Measurements from ENCODE around the gene RNF217.

Gene RNF217

DNA sequence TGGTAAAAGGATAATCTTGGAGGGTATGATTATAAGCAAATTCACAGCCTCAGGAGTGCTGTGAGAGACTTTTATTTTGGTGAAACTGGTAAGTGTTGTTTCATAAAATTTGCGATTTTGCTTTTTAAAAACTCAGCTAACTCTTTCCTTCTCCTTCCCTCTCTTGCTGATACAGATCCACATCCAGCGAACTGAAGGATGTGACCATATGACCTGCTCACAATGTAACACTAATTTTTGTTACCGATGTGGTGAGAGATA is 114.2 kb downstream of the RNF217 start:
- H3K4me3 ChIP-seq (ENCODE audit: low read depth, low read length): no peak overlapping the region
- DNase-seq (ENCODE audit: low read depth): no peak
- TF ChIP-seq CTCF (conservative IDR thresholded peaks at IDR 0.05; ENCODE audit: low read depth, low read length): no peak

DNA sequence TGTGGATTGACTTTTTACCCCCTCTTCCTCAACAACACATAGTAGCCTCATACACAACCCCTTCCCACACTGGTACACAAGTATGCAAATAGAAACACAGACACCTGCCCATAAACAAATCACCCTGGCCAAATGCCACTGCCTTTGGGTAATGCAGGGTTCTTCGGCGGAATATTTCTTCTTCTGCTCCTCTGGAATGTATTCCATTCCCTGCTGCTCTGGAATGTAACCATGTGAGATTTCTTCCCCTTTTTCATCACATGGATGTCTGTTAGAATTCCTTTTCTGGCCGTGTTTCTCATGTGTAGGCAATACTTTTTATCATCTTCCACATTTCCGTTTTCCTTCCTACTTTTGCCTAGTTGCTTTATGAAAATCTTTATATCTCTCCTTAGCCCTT is 115.2 kb downstream of the RNF217 start:
- no peak for TF ChIP-seq CTCF (conservative IDR thresholded peaks at IDR 0.05; ENCODE audit: low read depth, low read length)
- peak; percentile 82 for DNase-seq (ENCODE audit: low read depth)

GRCh38 chr6:125078602-125079321 is 116.5 kb downstream of the RNF217 start:
- H3K4me3 ChIP-seq (ENCODE audit: low read depth, low read length): no peak overlapping the region
- no peak for TF ChIP-seq CTCF (conservative IDR thresholded peaks at IDR 0.05; ENCODE audit: low read depth, low read length)
- DNase-seq (ENCODE audit: low read depth): no peak

More for the DNA sequence above, 115.2 kb downstream of the RNF217 start:
- H3K4me3 ChIP-seq (ENCODE audit: low read depth, low read length): no peak overlapping the region

DNA sequence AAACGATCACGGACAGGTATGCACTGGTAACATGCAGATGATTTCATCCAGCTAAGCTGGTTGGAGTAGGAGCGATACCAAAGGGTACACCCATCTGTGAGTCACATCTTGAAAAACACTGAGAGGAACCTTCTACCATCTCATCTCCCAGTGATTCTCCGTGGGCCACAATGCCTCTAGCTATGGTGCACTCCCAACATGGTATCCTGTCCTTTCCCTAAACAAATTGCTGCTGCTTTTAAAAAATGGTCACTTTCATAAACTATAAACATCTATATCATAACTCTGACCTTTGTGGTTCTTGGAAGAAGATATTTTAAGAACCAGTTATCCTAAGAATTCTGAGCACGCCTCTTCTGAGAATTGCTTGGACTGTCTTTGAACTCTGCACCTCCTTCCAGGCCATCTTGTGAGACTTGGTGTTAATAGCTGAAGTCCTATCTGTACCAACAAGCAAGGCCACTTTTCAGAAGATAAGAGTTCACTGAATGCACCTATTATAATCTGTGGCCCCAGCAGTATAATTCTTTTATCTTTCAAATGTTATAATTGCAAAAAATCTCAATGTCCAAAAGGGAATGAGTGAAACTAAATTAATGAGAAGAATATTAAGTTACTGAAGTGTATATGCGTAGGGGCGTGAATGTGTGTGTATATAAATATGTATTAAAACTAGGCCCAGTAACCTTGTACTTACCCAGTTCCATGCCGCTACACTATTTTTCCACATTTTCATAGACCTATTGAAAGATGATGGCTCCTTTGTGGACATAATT is 120.9 kb downstream of the RNF217 start:
- DNase-seq (ENCODE audit: low read depth): no peak
- H3K4me3 ChIP-seq (ENCODE audit: low read depth, low read length): no peak overlapping the region
- no peak for TF ChIP-seq CTCF (conservative IDR thresholded peaks at IDR 0.05; ENCODE audit: low read depth, low read length)

GRCh38 chr6:125083684-125083990 is 121.4 kb downstream of the RNF217 start:
- no peak overlapping the region for H3K4me3 ChIP-seq (ENCODE audit: low read depth, low read length)
- no peak for TF ChIP-seq CTCF (conservative IDR thresholded peaks at IDR 0.05; ENCODE audit: low read depth, low read length)
- DNase-seq (ENCODE audit: low read depth): no peak

DNA sequence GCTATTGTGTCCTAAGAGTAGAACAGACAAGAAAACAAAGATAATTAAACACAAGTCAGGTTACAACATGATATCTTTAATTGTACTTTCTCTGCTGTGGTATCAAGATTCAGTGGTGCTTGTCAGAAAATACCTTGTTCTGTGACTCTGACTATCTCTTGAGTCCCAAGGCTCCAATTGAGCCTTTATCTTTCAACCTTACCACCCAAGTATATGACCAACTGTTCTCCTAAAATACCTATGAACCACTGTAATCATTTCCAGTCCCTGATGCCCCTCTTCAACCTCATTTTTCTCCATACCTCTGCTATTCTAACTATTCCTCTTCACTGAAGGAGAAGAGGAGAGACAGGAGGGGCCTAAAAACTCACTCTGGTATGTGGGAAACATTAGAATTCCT is 124.5 kb downstream of the RNF217 start:
- DNase-seq (ENCODE audit: low read depth): no peak
- TF ChIP-seq CTCF (conservative IDR thresholded peaks at IDR 0.05; ENCODE audit: low read depth, low read length): no peak
- no peak overlapping the region for H3K4me3 ChIP-seq (ENCODE audit: low read depth, low read length)

DNA sequence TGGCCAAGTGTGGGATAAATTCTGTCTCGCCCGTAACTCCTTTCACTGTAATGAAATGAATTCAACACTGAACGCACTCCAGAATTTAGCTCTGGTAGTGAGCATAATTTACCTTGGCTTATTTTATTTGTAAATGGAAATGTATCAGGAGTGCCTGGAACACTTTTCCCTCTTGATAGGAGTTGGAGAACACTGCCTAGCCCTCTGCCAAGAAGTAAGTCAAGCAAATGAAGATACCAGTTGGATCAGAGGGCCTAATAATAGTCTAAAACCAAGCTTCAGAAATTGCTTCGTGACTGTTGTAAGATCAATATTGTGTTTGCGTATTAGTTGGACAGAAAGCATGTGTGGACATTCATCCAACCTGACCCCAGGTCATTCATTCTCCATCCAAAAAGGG is 126.7 kb downstream of the RNF217 start:
- DNase-seq (ENCODE audit: low read depth): no peak
- TF ChIP-seq CTCF (conservative IDR thresholded peaks at IDR 0.05; ENCODE audit: low read depth, low read length): no peak
- no peak overlapping the region for H3K4me3 ChIP-seq (ENCODE audit: low read depth, low read length)
